A673 (cell line): ENCODE data around the gene UGT1A9.

Source experiments
- EZH2 ChIP-seq: fragments of 200-600 bp; sonication (generic); IDR thresholded peaks from 2 replicates; pipeline ENCODE4 v1.6.1; 2017; ENCODE audit warnings: borderline replicate concordance, low read depth, mild to moderate bottlenecking, mixed read lengths, antibody characterized with exemption, low read length; ENCODE audit not compliant: poor library complexity, severe bottlenecking
- TF ChIP-seq, protein P1 (sequence below): fragments of 300-800, 200-600 bp; sonication (generic); conservative IDR thresholded peaks from 2 replicates; pipeline ENCODE4 v1.5.1; 2017; ENCODE audit warnings: low read depth, mild to moderate bottlenecking, antibody characterized with exemption, low read length, moderate library complexity, mixed read lengths

DNA sequence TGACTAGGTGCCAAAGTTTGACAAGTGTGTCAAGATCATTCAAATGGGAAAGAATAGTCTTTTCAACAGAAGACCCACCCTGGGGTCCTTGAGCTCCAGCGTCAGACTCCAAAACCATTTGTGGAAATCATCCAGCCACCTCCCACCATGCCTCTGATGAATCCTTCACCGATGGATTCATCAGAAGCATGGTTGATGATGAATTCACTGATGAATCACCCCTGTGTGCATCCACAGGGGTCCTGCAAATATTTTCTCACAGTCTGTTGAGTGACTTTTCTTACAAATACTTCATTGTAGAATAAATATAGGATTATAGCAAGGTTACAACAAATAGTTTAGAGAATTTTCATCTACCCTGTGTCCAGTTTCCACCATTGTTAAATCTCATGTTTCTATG lies 4.3 kb downstream of the UGT1A9 start:
- TF ChIP-seq, protein P1, sequence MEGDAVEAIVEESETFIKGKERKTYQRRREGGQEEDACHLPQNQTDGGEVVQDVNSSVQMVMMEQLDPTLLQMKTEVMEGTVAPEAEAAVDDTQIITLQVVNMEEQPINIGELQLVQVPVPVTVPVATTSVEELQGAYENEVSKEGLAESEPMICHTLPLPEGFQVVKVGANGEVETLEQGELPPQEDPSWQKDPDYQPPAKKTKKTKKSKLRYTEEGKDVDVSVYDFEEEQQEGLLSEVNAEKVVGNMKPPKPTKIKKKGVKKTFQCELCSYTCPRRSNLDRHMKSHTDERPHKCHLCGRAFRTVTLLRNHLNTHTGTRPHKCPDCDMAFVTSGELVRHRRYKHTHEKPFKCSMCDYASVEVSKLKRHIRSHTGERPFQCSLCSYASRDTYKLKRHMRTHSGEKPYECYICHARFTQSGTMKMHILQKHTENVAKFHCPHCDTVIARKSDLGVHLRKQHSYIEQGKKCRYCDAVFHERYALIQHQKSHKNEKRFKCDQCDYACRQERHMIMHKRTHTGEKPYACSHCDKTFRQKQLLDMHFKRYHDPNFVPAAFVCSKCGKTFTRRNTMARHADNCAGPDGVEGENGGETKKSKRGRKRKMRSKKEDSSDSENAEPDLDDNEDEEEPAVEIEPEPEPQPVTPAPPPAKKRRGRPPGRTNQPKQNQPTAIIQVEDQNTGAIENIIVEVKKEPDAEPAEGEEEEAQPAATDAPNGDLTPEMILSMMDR, result no peak
- no peak for TF ChIP-seq EZH2
